Uterus (tissue), 2 donors: ENCODE measurements around the gene SASH1.

ENCODE experiments used
- POLR2A ChIP-seq, 2 donors: fragments of 450-650 bp; IDR thresholded peaks; one replicate each; pipeline ENCODE4 v1.6.1; 2016; ENCODE audit warnings: antibody characterized with exemption in 2 of 2, mild to moderate bottlenecking in 1 of 2, moderate library complexity in 1 of 2
- TF ChIP-seq, protein P1 (sequence below), 4 experiments: fragments of 200-600 bp in 2 of 4; fragments of 450-650 bp in 2 of 4; sonication (generic) in 2 of 4; IDR thresholded peaks; one replicate each; pipeline ENCODE4 v1.5.1; 2016 to 2019; ENCODE audit warnings: antibody characterized with exemption in 4 of 4, mild to moderate bottlenecking in 2 of 4, moderate library complexity in 1 of 4

DNA sequence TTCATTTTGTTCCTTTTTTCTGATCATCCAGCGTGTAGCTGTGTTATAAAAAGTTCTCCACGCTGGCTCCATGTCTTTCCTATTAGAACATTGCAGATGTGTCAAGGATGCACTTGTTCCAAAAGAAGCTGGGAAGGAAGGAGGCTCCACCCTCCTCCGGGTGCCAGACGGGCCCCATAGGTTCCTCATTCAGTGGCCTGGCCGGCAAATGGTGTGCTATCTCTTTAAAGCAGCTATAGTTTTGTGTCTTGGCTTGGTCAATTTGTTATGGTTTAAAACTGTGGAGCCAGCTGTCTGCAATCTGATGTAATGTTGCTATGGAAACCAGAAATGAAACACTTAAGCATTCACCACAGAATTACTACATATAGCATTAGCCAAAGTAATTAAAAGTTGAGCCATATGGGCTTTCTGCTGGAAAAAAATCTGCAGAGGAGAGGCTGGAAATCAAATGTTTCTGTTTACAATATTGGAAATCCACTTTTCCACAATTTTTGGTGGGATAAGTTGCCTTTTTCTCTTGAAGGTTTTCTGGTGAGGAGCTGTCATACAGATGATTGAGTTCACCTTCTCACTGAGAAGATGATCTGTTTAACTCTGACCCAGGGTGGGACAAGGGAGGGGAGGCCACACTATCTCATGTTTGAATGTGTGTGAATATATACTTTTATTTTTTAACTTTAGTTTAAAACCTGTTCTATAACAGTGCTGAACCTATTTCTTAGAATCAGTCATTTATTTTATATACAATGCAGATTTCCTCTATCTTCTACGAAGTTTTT is 167.4 kb downstream of the SASH1 start:
- no peak for TF ChIP-seq POLR2A (IDR thresholded peaks at IDR 0.05)
- TF ChIP-seq, protein P1, sequence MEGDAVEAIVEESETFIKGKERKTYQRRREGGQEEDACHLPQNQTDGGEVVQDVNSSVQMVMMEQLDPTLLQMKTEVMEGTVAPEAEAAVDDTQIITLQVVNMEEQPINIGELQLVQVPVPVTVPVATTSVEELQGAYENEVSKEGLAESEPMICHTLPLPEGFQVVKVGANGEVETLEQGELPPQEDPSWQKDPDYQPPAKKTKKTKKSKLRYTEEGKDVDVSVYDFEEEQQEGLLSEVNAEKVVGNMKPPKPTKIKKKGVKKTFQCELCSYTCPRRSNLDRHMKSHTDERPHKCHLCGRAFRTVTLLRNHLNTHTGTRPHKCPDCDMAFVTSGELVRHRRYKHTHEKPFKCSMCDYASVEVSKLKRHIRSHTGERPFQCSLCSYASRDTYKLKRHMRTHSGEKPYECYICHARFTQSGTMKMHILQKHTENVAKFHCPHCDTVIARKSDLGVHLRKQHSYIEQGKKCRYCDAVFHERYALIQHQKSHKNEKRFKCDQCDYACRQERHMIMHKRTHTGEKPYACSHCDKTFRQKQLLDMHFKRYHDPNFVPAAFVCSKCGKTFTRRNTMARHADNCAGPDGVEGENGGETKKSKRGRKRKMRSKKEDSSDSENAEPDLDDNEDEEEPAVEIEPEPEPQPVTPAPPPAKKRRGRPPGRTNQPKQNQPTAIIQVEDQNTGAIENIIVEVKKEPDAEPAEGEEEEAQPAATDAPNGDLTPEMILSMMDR (IDR thresholded peaks at IDR 0.05): no peak
